Measurements from ENCODE around the gene DPP10.

DPP10 gene

GRCh38 chr2:114577657-114578056, 135.2 kb downstream of the DPP10 start:
- H3K4me1 ChIP-seq (ENCODE audit: insufficient read depth, low read length, severe bottlenecking) = no peaks in the 10 kb centered on the region
- no peaks in the 10 kb centered on the region for H3K9me3 ChIP-seq (ENCODE audit: low read length)

GRCh38 chr2:114579542-114579941, 137.1 kb downstream of the DPP10 start:
- no peaks in the 10 kb centered on the region for H3K27me3 ChIP-seq (ENCODE audit: insufficient read depth, low read length)
- TF ChIP-seq CTCF (IDR thresholded peaks at IDR 0.05; ENCODE audit: low read length) (no peak), EZH2 (IDR thresholded peaks at IDR 0.05; ENCODE audit: borderline replicate concordance, low read length) (no peak)
- H3K9ac ChIP-seq (ENCODE audit: low read length) = no peak overlapping the region
- no peaks in the 10 kb centered on the region for H3F3A ChIP-seq (ENCODE audit: insufficient read depth, low read length)
- H3K27ac ChIP-seq (ENCODE audit: low read depth, low read length, poor library complexity, severe bottlenecking) = no peak overlapping the region
- H3K9me3 ChIP-seq (ENCODE audit: low read length) = no peaks in the 10 kb centered on the region
- no peaks in the 10 kb centered on the region for H3K36me3 ChIP-seq (ENCODE audit: insufficient read depth, low read length)
- H3K79me2 ChIP-seq (ENCODE audit: insufficient read depth, low read length) = no peaks in the 10 kb centered on the region
- no peaks in the 10 kb centered on the region for H3K9me2 ChIP-seq (ENCODE audit: low read depth, low read length)
- H2AFZ ChIP-seq (ENCODE audit: low read length) = no peak overlapping the region
- no peak overlapping the region for H3K4me2 ChIP-seq (ENCODE audit: low read length)
- no peaks in the 10 kb centered on the region for H4K20me1 ChIP-seq (ENCODE audit: insufficient read depth, low read length)
- H3K4me1 ChIP-seq (ENCODE audit: insufficient read depth, low read length, severe bottlenecking) = no peaks in the 10 kb centered on the region
- no peak overlapping the region for H3K4me3 ChIP-seq (ENCODE audit: low read depth, low read length, poor library complexity, severe bottlenecking)

More at GRCh38 chr2:114577657-114578056, 135.2 kb downstream of the DPP10 start:
- Histone ChIP-seq H3K27ac (ENCODE audit: low read depth, low read length, poor library complexity, severe bottlenecking) (no peak overlapping the region), H3K9ac (ENCODE audit: low read length) (no peak overlapping the region), H3F3A (ENCODE audit: insufficient read depth, low read length) (no peaks in the 10 kb centered on the region), H3K27me3 (ENCODE audit: insufficient read depth, low read length) (no peaks in the 10 kb centered on the region), H4K20me1 (ENCODE audit: insufficient read depth, low read length) (no peaks in the 10 kb centered on the region), H3K36me3 (ENCODE audit: insufficient read depth, low read length) (no peaks in the 10 kb centered on the region), H2AFZ (ENCODE audit: low read length) (no peak overlapping the region), H3K4me3 (ENCODE audit: low read depth, low read length, poor library complexity, severe bottlenecking) (no peak overlapping the region), H3K4me2 (ENCODE audit: low read length) (no peak overlapping the region), H3K79me2 (ENCODE audit: insufficient read depth, low read length) (no peaks in the 10 kb centered on the region), H3K9me2 (ENCODE audit: low read depth, low read length) (no peaks in the 10 kb centered on the region)
- TF ChIP-seq CTCF (IDR thresholded peaks at IDR 0.05; ENCODE audit: low read length) (no peak), EZH2 (IDR thresholded peaks at IDR 0.05; ENCODE audit: borderline replicate concordance, low read length) (no peak)

GRCh38 chr2:114580691-114581090, 138.2 kb downstream of the DPP10 start:
- Histone ChIP-seq H3K9ac (ENCODE audit: low read length) (no peak overlapping the region), H3K27ac (ENCODE audit: low read depth, low read length, poor library complexity, severe bottlenecking) (no peak overlapping the region), H3K79me2 (ENCODE audit: insufficient read depth, low read length) (no peaks in the 10 kb centered on the region), H3K27me3 (ENCODE audit: insufficient read depth, low read length) (no peaks in the 10 kb centered on the region), H2AFZ (ENCODE audit: low read length) (no peak overlapping the region), H3F3A (ENCODE audit: insufficient read depth, low read length) (no peaks in the 10 kb centered on the region), H3K9me3 (ENCODE audit: low read length) (no peaks in the 10 kb centered on the region), H3K4me3 (ENCODE audit: low read depth, low read length, poor library complexity, severe bottlenecking) (no peak overlapping the region), H3K36me3 (ENCODE audit: insufficient read depth, low read length) (no peaks in the 10 kb centered on the region), H3K4me1 (ENCODE audit: insufficient read depth, low read length, severe bottlenecking) (no peaks in the 10 kb centered on the region), H4K20me1 (ENCODE audit: insufficient read depth, low read length) (no peaks in the 10 kb centered on the region), H3K4me2 (ENCODE audit: low read length) (no peak overlapping the region), H3K9me2 (ENCODE audit: low read depth, low read length) (no peaks in the 10 kb centered on the region)
- TF ChIP-seq CTCF (IDR thresholded peaks at IDR 0.05; ENCODE audit: low read length) = no peak
- no peak for TF ChIP-seq EZH2 (IDR thresholded peaks at IDR 0.05; ENCODE audit: borderline replicate concordance, low read length)

Data from OCI-LY1 (cell line).